Stimulated activated CD4-positive, alpha-beta T cell treated with anti-CD3 and anti-CD28 coated beads, Interleukin-12 subunit alpha, Interleukin-12 subunit beta, amount 100 ng/mL, for 24 hours (primary cell): Measurements from ENCODE around the gene SVOP.
"Not testable (repeated sequence)": the region's sequence is repeated elsewhere in the genome, so short reads cannot be mapped to it uniquely, and the experiment has no call there.

Experiments
- DNase-seq, 2 experiments: peaks; one replicate each; pipeline ENCODE4 v3.0.0-alpha.2; 2020; ENCODE audit warnings: low read depth in 2 of 2

SVOP gene

DNA sequence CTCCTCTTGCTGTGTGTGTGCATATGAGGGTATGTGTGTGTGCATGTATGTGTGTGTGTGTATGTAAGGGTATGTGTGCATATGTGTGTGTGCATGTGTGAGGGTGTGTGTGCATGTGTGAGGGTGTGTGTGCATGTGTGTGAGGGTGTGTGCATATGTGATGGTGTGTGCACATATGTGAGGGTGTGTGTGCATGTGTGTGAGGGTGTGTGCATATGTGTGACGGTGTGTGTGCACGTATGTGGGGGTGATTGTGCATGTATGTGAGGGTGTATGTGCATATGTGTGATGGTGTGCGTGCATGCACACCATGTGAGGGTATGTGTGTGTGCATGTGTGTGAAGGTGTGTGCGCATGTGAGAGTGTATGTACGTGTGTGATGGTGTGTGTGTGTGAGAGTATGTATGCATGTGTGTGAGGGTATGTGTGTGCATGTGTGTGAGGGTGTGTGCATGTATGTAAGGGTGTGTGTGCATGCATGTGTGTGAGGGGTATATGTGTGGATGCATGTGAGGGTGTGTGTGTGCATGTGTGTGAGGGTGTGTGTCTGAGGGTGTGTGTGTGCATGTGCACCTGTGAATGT lies 125.6 kb downstream of the SVOP start:
- DNase-seq, result no peak

- DNase-seq, result no peak
Measured at GRCh38 chr12:108890208-108890607, 130.7 kb downstream of the SVOP start.

DNA sequence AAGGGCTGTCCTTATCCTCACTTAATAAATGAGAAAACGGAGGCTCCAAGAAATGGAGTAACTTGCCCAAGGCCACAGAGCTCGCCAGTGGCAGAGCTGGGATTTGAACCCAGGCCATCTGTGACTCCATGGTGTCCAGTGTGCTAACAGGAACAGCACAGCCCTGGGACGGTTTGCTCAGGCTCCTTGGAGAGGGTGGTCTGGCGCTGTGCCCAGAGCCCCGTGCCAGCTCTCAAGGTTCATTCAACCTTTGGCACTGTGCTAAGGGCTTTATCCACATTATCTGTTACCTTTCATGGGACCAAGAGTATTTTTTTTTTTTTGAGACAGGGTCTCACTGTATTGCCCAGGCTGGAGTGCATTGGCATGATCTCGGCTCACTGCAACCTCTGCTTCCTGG lies 132.8 kb downstream of the SVOP start:
- DNase-seq, result no peak

GRCh38 chr12:108886873-108887629 lies 133.8 kb downstream of the SVOP start:
- no peak for DNase-seq

DNA sequence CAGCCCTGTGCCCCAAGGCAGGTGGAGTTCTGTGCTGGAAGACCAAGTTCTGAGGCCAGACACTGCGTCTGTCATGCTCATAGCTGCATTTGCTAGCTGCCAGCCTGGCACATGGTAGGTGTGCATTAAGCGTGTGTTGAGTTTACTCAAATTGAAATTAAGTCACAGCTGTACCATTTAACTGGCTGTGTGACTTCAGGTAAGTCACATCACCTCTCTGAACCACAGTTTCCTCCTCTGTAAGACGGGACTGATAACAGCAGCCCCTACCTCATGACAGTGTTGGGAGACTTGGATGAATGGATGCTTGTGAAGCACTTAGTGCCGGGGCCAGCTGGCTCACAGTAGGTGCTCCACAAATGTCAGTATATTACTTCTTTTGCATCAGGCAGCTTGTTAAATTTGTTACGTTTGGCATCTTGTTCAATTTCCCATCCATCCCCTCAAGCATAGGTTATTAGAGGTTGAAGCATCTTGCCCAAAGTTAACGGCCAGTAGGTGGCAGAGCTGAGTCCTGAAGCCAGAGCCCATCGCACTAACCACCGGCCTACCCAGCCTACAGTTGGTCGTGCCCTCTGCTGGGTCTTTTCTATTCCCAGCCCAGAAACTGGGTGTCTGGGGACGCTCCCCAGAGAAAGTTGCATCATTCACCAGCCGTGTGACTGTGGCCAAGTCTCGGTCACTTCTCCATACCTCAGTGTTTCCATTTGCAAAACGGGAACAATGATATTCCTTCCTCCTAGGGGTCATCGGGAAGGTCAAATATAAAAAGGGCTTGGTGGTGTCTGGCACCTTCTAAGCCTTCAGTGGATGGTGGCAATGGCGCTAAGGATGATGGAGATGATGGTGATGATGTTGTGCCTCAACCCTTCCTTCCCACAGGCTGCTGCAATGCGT lies 136.5 kb downstream of the SVOP start:
- DNase-seq, result peak; percentile 33 to 68

DNA sequence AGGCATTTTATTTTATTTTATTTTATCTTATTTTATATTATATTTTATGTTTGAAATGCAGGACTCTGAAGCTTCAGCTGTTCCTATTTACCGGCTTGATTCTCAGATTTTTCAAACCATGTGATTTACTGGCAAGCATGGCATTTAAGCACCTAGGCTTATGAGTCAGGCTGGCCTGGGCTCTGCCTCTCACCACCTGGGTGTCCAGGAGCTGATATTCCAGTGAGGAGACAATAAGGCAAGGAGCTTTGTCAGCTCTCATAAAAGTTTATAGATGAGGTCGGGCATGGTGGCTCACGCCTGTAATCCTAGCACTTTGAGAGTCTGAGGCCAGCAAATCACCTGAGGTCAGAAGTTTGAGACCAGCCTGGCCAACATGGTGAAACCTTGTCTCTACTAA lies 138.9 kb downstream of the SVOP start:
- DNase-seq, result no peak

- DNase-seq, result no peak
Measured at GRCh38 chr12:108879615-108880254, 141.1 kb downstream of the SVOP start, which contains the start of gene DAO. TSS of gene DAO (plus strand) at chr12:108880092. CDS start at chr12:108885007, 4,915 bp downstream.

- DNase-seq, result no peak
Measured at GRCh38 chr12:108876550-108876949, 144.3 kb downstream of the SVOP start.

- no peak for DNase-seq
Measured at GRCh38 chr12:108875682-108876361, 145.0 kb downstream of the SVOP start.

- no peak for DNase-seq
Measured at GRCh38 chr12:108875280-108875679, 145.6 kb downstream of the SVOP start.

DNA sequence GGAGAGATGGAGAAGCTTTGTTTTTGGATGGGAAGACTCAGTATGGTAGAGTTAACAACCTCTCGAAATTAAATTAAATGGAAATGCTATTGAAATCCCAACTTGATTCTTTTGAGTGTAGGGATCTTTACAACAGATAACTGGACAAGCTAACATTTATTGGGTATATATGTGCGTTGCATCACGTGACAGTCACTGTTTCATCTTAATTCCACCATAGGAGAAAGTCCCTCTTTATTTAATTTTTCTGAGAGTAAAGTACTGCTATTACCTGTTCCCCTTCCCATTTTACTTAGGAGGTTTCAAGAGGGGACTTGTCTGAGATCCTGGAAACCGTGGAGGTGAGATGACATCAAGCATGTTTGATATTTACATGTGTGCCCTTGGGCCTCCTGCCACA lies 152.1 kb downstream of the SVOP start:
- no peak for DNase-seq

GRCh38 chr12:108866083-108866482 lies 154.8 kb downstream of the SVOP start:
- not testable (repeated sequence) for DNase-seq

DNA sequence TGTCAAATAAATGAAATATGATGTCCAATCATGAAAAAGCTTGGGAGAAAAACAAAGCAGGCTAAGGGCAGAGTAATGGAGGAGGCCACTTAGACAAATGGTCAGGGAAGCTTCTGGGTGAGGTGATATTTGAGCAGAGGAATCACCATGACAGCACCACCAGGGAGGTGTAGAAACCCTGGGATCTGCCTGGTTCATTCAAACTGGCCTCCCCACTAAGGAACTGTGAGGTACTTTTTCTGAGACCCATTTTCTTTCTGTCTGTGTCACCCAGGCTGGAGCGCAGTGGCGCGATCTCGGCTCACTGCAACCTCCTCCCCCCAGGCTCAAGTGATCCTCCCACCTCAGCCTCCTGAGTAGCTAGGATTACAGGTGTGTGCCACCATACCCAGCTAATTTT lies 155.7 kb downstream of the SVOP start:
- no peak for DNase-seq

GRCh38 chr12:108862588-108862959 lies 158.3 kb downstream of the SVOP start:
- DNase-seq, result no peak

- no peak for DNase-seq
Measured at GRCh38 chr12:108861878-108862587, 158.8 kb downstream of the SVOP start.

GRCh38 chr12:108860443-108860842 lies 160.4 kb downstream of the SVOP start:
- no peak for DNase-seq

- no peak for DNase-seq
Measured at GRCh38 chr12:108859923-108860291, 161.0 kb downstream of the SVOP start.

- not testable (repeated sequence) for DNase-seq
Measured at GRCh38 chr12:108859141-108859922, 161.5 kb downstream of the SVOP start.

GRCh38 chr12:108858311-108859074 lies 162.4 kb downstream of the SVOP start:
- DNase-seq, result no peak
